ENCODE results near the gene RIMS1.
"Not testable (repeated sequence)": the region's sequence is repeated elsewhere in the genome, so short reads cannot be mapped to it uniquely, and the experiment has no call there.

Gene RIMS1

DNA sequence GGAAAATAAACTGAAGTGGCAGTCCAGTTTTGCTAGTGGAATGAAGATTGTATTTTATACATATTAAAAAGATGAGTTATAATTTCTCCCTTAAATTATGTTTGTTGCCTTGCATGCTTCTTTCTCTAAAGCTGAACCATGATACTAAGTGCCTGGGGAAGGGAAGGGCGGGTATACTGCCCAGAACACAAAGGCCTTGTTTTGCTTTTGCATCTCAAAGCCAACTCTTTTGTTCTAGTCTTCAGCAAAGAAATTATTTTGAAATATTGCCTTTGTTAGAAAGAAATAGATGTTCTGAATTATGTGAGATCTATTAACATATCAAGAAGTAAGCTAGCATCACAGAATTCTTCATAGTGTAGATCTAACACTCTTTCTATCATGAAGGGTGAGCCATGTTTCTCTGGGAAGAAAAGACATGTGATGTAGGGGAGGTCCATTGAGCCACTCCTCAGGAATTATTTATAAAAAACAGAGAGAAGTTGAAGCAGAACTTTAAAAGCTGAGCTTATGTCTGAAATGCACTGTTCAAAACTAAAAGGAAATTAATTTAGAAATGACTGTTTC is 108.4 kb downstream of the RIMS1 start:
- DNase-seq: no peak

DNA sequence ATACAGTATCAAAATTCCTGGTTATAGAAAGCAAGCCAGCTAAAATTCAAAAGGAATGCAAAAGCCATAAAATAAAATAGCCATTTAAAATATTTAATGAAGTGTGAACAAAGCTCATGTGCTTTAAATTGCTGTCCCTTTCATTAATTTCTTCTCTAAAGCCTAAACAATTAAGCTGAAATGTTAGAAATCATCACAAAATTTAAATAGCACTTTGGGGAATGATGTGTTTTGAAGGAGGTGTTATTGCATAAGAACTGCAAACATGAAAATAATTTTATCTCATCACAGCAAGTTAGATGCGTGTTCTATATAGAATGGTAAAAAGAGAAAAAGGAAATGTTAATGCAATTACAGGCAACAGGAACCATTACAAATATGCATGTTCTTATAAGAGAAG is 111.0 kb downstream of the RIMS1 start:
- no peak for DNase-seq

DNA sequence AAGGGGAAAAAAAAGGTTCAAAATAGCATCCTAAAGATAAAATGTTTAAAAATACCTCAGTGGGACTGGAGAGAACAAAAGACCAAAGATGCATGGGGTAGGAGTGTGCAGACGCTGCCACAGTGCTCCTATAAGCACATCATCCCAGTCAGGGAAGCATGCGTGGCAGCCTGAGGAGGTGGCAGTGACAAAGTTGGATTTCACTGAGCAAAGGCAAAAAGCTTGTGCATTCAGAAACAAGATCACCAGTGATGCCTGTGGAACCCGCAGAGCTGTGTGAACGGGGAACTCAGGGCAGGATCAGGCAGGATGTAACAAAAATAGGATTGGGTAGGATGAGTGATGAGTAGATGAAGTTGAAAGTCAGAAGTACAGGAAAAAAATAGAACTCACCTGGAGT is 116.1 kb downstream of the RIMS1 start:
- DNase-seq: no peak

DNA sequence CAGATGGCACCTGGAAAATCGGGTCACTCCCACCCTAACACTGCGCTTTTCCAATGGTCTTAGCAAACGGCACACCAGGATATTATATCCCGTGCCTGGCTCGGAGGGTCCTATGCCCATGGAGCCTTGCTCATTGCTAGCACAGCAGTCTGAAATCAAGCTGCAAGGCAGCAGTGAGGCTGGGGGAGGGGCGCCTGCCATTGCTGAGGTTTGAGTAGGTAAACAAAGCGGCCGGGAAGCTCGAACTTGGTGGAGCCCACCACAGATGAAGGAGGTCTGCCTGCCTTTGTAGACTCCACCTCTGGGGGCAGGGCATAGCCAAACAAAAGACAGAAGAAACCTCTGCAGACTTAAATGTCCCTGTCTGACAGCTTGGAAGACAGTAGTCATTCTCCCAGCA is 120.2 kb downstream of the RIMS1 start:
- DNase-seq: not testable (repeated sequence)

DNA sequence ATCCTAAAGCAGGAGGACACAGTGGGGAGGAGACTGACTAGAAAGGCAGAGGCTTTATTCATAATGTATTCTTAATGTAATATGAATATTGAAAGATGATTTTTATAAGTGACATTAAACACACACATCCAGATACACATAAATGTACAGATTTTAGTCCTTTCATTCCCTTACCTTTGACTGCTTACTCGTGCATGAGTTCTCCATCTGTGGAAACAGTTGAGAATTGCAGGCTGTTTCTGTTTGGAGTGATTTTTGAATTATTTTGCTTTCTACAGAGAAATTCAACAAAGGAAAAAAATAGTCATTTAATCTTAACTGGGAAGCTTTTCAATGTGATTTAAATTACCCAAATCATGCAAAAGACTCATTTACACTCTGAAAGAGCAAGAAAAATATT is 136.5 kb downstream of the RIMS1 start:
- no peak for DNase-seq

DNA sequence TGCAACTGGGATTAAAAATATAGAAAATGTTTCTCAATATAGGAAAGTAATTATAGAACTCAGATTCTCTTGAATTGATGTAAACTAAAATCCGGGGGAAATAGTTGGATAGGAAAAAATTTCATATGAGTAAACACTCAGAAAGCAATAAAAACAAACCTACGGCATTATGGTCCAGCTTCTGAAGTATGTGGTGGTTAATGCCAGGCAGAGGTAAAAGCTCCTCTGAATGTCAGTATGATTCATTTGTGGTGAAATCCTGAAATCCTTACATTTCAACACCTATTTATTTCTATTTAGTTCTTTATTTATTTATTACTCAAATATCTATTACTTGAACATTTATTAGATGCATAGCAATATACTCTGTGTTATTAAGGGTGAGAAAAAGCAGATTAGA is 145.1 kb downstream of the RIMS1 start:
- DNase-seq: no peak

DNA sequence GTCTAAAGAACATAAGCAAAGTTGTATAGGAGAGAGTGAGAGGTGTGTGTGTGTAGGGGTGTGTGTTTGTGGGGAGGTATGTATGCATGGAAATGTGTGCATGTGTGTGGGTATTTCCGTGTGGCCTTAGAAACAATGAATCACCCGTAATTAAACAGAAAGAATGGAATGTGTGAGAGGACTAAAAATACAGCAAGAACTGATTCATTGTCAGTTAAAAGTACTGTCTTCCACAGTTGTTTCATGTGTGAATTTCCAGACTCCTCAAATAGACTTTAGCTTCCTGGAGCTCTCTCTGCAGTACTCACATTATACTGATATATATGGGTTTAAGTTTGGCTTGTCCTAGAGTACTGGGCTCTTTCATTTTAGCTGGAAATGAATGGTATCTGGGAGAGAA is 145.7 kb downstream of the RIMS1 start:
- no peak for DNase-seq

DNA sequence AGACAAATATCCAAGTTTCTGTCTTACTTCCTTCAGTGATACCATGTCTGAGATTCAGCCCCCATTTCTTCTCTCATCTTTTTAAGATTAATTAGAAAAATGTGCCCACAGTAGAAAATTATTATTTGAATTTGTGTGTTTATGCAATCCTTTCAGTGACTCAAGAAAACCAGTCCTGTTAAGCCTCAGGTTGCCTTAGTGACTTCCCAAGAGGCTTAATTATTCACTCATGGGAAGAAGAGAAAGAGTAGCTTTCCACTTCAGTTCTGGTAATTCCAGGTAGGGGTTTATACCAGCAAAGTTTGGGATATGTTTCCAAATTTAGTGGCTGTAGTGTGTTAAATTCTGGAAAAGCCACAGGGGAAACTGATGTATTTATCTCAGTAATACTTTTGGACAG is 149.1 kb downstream of the RIMS1 start:
- no peak for DNase-seq

DNA sequence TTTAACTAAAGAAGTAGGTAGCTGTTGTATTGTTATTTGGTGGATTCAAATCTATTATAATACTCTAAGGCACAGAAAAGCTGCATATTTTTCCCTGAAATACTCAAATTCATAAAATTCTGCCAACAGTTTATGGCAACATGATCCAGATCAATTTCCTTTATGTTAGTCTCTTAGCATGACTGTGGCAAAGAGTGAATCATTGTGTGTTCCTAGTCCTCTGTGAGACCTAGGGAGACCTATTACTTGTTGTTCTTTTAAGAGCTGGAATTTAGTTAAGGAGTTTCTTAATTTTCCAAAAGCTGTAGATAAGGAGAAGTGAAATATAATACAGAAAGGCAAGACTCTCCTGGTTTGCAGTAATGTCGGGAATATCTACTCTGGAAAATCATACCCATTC is 149.6 kb downstream of the RIMS1 start:
- no peak for DNase-seq

DNA sequence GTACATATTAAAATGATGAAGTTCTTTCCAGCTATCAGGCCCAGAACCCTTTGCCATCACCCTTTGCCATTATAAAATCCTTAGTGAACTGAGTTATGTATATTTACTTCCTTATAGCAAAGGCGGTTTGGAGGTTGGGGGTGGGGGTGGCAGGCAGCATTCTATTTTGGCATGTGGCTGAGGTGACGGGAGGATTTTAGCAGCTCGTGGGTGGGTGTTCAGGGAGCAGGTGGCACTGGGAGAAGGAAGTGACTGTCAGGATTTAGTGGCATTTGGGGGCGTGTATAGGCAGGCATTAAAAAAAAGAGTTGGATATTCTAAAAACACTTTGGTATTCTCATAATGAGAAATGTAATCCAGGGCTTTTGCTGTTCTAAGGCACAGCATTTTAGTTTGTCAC is 150.7 kb downstream of the RIMS1 start:
- DNase-seq: no peak

DNA sequence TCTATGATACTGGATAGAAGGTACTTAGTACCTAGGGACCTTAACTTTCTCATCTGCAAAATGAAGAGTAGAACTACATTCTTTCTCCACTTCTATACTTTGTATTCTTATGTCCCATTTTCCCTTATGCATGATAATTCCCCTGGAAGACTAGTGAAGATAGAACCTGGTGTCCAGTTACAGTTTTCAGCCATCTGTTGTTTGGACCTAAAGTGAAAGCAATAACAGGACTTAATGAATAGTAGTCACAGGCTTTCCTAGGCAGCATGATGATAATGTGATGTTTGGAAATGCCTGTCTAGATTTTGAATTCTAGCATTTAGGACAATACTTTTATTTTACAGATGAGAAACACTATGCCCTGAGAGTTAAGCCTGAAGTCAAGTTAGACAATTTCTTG is 153.8 kb downstream of the RIMS1 start:
- no peak for DNase-seq

DNA sequence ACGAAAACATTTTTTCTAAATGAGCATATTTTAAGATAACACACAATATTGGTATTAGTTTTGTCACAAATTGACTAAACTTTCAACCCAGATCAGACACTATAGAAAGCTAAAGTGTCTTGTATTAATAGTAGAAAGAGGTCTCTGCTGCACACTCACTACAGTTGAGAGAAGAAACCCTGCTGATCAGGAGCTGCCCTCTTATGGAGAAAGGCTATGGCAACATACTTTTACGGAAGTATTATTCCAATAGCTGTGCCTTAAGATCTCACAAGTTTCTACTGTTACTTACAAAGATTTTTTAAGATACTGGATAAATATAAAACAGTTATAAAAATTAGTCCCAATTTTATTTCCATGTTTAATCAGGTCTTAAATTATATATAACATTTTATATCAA is 155.7 kb downstream of the RIMS1 start:
- no peak for DNase-seq

DNA sequence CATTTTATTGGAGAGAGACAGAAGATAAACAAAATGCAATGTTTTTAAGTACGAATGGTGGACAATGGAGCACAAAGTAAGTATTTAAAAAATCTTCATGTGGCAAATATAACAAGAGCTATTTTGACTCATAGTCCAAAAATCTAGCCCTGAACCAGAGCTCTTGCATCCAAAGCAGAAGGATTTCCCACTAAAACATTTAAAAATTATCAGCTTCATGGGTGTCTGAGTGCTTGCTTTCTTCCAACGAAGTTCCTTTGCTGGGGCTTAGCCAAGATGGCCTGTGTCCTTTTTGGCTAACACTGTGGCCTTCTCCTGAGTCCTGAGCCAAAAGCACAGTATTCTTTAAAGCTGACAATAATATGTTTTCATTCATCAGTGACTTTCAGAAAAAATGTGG is 161.7 kb downstream of the RIMS1 start:
- no peak for DNase-seq

DNA sequence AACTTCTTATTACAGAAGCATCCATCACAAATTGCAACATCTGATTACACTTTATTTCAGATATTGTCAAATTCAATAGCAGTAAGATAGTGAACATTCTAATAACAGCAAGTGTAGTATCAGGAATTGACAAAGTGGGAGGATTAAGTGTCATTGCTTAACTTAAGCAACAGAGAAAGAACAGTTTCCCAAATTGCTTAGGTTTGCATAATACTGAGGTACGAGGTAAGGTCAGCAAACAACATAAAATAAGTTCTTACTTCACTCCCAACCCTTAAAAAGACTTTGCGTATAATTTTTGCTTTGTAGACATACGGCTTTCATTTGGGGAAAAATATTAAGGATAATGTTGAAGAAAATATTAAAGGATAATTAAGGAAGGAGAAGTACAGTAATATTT is 163.0 kb downstream of the RIMS1 start:
- no peak for DNase-seq

DNA sequence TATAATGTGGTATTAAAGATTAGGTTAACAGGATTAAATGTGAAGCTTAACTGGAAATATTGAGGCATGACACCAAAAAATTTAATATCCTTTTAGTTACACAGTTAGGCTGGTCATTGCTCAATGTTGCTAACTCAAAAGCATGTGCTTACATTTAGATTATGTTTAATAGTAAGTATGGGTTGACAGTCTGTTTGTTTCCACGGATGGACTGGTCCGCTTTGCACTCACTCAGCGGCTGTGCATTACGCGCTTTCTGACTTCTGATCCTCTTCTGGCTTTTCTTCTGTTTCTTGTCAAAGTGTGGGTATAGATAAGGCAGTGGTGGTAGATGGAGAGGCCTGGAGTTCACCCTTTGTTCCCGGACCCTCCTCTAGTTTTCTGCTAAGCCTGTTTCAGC is 174.9 kb downstream of the RIMS1 start:
- DNase-seq: no peak

DNA sequence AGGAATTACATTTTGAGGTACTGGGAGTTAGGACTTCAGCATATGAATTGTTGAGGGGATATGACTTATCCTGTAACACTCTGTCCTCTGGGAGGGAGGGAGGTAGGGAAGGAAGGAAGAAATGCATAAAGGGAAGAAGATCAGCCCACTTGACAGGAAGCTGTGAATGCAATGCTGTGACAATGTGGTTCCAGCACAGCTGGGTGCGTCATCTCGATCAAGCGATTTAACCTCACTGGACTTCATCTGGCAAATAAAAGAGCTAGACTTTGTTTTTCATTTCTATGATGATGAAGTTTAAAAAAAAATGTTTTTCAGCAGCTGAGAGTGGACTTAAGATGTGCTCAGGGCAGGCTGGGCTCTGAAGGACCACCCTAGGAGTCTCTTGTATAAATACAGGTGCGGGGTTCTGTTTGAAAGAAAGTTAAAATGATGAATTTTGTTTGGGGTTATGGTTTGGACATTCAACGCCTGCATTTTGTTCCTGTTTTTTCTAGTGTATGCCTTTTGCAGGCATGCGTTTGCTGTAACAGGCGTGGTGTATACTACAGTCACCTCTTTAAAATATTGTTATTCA is 178.1 kb downstream of the RIMS1 start:
- no peak for DNase-seq

DNA sequence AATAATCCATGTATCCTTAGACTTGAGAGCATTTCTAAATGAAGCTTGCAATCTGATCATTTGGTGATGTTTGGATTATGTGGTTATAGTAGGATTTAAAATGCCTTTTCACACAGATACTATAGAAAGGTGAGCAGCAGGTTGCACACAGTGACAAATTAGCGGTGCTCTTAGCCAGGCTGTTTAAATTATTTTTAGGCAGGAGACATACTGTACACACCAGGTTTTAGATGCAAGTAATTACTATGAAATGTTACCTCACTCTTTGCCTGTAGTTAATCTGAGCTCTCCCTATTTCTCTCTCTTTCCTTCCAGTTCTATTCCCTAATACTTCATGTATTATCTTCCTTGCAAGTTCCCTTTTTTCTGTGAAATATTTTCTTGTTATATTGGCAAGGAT is 191.7 kb downstream of the RIMS1 start:
- no peak for DNase-seq

DNA sequence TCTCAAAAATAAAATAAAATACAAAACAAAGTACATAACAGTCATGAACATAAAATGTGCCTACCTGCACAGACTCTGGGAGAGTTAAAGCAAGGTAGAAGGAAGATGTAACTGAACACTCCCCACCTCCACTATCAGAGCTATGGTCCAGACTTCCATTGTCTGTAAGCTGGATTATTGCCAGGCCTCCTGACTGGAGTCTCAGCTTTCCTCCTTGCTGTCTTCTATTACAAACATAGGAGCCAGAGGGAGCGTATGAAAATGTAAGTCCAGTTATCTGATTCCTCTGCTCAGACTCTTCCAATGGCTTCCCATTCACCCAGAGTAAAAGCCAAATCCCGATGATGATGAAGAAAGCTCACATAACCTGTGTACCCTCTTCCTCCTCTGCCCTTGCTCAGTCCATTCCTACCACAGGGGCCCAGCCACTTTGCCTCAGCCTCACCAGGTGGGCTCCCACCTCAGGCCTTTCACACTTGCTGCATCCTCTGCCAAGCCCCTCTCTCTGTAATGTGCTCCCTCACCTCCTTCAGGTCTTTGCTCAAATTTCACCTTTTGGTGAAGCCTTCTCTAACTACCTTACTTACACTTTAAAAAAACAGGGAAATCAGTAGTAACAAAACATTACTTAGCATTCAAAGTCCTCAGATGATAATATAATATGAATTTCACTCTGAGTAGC is 194.1 kb downstream of the RIMS1 start:
- DNase-seq: no peak

DNA sequence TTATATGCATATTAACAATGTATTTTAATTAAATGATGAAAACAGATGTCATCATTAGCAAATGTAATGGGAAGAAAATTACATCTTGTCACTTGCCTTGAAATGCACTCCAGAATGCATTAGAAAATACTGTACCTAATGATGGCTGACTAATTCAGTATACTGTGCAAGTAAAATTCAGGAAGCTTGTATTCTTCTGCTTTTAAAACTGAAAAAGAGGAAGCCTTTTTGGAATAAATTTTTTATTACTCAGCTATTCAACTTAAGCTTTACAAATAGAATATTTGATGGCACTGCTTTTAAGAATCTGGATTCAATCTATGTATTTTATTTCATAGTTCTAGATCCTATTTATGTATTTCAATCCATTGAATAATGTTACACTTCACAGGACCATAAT is 195.5 kb downstream of the RIMS1 start:
- no peak for DNase-seq

DNA sequence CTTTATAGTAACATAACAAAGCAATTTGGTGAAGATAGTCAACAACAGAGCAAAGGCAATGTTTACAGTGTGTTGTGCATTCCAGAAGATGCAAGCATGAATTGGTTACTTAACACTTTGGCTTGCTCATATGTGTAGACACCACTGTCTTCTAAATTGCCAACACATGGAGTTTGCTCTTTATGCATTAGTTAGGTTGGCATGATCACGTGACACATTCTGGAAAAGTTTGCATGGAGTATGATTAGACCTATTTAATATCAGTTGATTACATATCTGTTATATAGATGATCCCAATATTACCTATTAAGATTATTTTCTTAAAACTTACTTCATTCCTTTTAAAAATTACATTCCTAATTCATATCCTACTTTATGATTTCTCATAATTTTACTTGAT is 197.6 kb downstream of the RIMS1 start:
- DNase-seq: no peak

DNA sequence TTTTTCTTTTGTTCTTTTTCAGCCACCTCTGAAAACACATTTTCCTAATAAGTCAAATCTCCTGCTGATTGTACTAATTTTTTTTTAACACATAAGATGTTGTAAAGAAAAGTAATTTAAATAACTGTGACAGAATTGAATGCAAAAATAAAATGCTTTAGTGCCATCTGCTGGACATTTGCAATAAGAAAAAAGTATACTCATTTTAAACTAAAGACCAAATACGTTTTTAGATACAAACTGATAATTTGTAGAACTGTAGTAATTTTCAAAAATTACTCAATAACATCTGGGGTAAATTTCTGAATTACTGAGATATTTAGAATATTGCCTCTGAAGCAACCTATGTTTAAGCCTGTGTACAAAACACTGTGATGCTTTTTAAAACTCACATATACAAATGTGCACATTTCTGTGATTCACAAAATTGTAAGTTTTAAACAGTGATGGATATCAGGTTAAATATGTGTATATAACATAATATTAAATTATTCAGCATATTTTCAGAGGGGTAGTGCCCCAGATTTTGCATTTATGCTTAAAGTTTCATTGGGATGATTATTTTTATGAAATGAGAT is 198.7 kb downstream of the RIMS1 start:
- no peak for DNase-seq

DNA sequence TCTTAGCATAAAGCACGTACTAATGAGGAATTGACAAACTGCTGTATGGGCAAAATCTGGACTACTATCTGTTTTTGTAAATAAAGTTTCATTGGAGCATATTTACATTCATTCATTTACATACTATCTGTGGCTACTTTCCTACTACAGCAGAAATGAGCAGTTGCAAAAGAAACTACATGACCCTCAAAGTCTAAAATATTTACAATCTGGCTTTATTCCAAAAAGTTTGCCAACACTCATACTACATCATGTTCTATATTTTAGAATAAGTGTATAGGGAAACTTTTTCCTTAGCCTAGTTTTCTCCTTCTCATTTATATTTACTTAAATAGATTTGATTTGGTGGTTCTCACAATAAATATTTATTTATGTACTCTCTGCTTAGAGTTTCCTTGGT is 208.2 kb downstream of the RIMS1 start:
- DNase-seq: no peak

DNA sequence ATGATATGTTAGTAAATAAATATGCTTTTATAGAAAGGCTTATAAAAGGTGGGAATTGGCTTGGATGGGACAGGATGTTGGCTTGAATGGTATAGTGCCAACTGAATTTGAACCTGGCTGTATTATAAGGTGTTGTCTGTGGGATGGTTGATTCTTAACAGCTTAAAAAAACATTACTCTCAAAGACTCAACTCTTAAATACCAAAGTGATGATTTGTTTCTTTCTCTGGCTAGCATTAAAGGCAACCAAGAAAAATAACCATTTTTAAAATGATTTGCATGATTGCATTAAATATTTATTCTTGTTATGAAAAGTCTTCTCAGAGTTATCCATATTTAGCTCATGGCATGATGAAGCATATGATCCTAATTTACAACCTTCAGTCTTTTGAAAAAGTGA is 216.2 kb downstream of the RIMS1 start:
- no peak for DNase-seq

DNA sequence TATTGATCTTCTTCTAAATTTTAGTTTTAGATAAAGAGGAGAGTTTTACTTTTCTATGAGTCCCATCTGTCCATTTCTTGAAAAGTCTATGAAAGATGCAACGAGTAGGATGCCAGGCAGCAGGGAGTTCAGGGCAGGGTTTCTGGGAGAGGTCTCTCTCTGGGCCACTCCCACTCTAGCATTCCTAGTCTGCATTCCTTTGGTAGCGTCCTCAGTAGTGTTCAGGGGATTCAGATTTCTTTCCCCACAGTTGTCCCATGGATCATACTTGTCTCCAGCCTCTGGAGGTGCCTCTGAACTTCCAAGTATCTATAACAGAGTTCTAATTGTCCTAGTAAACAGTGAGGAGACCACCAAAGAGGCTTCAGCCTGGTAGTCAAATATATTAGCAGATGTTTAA is 225.3 kb downstream of the RIMS1 start:
- DNase-seq: no peak

DNA sequence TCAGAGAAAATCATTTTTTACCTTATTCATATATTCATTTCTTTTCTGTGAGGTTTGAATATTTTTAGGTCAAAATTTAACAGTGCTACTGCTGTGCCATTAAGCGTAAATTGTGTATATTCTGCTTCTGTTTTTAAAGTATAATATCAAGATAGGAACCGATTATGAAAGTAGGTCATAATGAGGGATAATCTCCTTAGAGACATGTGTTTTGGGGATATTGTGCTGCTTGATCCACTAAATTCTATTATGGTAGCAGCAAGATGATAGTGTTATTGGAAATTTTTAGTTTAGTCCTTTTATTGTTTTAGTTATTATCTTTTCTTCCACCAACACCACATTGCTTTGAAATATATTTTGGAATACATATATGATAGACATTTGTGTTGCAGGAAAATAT is 244.0 kb downstream of the RIMS1 start:
- DNase-seq: no peak
